ENCODE data around the gene MSI2. TPM values are rescaled to one million over a fixed set of nuclear protein-coding genes. Genes with fewer than 3 reads are reported as not detected.

The MSI2 gene
- total and polyA plus RNA-seq, 9 of the 15 experiments (the other 6 are each of a cell fraction or from before 2014, with no cell fraction given): 4.6 to 61.8 (median 42.4) TPM

GRCh38 chr17:57649731-57650484 lies 393.6 kb downstream of the MSI2 start:
- TF ChIP-seq ZNF436 (CRISPR knock-in tag; IDR thresholded peaks at IDR 0.05) (no peak), KAT8 (IDR thresholded peaks at IDR 0.05; ENCODE audit: low read depth) (no peak), MCM3 (IDR thresholded peaks at IDR 0.05) (no peak), SFPQ (IDR thresholded peaks at IDR 0.05; ENCODE audit: low read depth, low read length) (no peak)
- Histone ChIP-seq H3K9ac (ENCODE audit: insufficient read depth in 1 of 2, low read depth in 2 of 2, low read length in 2 of 2) (no peak overlapping the region), H3K27me3 (ENCODE audit: control insufficient read depth in 2 of 2, insufficient read depth in 2 of 2, low read length in 2 of 2) (no peaks in the 10 kb centered on the region), H2AFZ (ENCODE audit: low read depth, low read length) (no peak overlapping the region), H3K4me3 (no peak overlapping the region), H3K9me3 (replicated peaks; ENCODE audit: control insufficient read depth, insufficient read depth, low read depth, low read length) (no peaks in the 10 kb centered on the region), H3K79me2 (ENCODE audit: control insufficient read depth, insufficient read depth, low read length) (no peaks in the 10 kb centered on the region), H3K4me1 (replicated peaks in 1 of 2; ENCODE audit: control insufficient read depth in 2 of 2, insufficient read depth in 2 of 2, low read length in 2 of 2) (no peaks in the 10 kb centered on the region), H3K4me2 (ENCODE audit: insufficient read depth, low read length) (no peak overlapping the region), H3K27ac (ENCODE audit: extremely low read depth, low read depth, low read length) (no peak overlapping the region), H3K36me3 (ENCODE audit: control insufficient read depth, insufficient read depth, low read length) (no peaks in the 10 kb centered on the region; the same call in 2 of the 3 replicates), H4K20me1 (replicated peaks; ENCODE audit: control insufficient read depth, insufficient read depth, low read length) (no peaks in the 10 kb centered on the region; the same call in 1 of the 2 replicates), H3K9me1 (ENCODE audit: control insufficient read depth, insufficient read depth, low read length) (no peaks in the 10 kb centered on the region)
- peak in 2 of 4 experiments; percentile 11 to 21 for DNase-seq (ENCODE audit: extremely low read depth in 1 of 4, low spot score in 3 of 4)
- in situ Hi-C loops (cut with MboI) (no loop called here), intact Hi-C loops (cut with micrococcal nuclease) (no loop called here)
- ChIA-PET CTCF (ENCODE audit: low intra/inter-chr PET ratio) (no interaction called here), POLR2A (interaction anchor here (0.5 kb wide), 1 partner anchor 9 kb away, joined by 3 read pairs; no protein-coding TSS in a partner anchor)
- no peak for FAIRE-seq
- BruUV-seq (replicated peaks): no TSS peak
- no peak for ATAC-seq
- 48% methylated on average over 7 of the region's 8 CpGs for WGBS (ENCODE audit: insufficient coverage, low coverage, missing lambda C conversion rate)

All from K562 (cell line).